ENCODE data around the gene KCNQ1. TPM values are rescaled to one million over a fixed set of nuclear protein-coding genes. Genes with fewer than 3 reads are reported as not detected.

The KCNQ1 gene
- total RNA-seq, 1 experiment from 2014 or later, result 2.3 TPM

- Mint-ChIP-seq H3K9me3 (peaks cover 10 to 12% of the 10 kb centered on the region in 2 experiments), H3K4me3 (peak overlapping the region in 1 of 2 experiments; percentile 14; a peak in 1 of 5 replicates), H3K27ac (no peak overlapping the region; a peak in 2 of 7 replicates), H3K4me1 (peaks cover 82 to 85% of the 10 kb centered on the region in 2 experiments), H3K36me3 (ENCODE audit: insufficient read depth in 1 of 3, low read depth in 3 of 3) (peaks cover 1 to 37% (median 16%) of the 10 kb centered on the region in 3 experiments), H3K27me3 (ENCODE audit: low read depth) (peaks cover 33% of the 10 kb centered on the region)
- H2BK120ac ChIP-seq (ENCODE audit: low read depth, low read length, poor library complexity, severe bottlenecking), result no peak overlapping the region
- no peak overlapping the region for H2BK15ac ChIP-seq (ENCODE audit: low read depth, low read length)
- DNase-seq, result peak; percentile 20
- H3K79me2 ChIP-seq (ENCODE audit: insufficient read depth, low read length), result no peaks in the 10 kb centered on the region; the same call in 1 of the 2 replicates
- H3K4me1 ChIP-seq (ENCODE audit: insufficient read depth, low read length), result peaks cover 37% of the 10 kb centered on the region
- H3K79me1 ChIP-seq (ENCODE audit: insufficient read depth, low read depth, low read length, poor library complexity, severe bottlenecking), result no peaks in the 10 kb centered on the region
- H3K4ac ChIP-seq (ENCODE audit: low read depth, low read length), result no peak overlapping the region
- no peak for TF ChIP-seq CTCF (conservative IDR thresholded peaks at IDR 0.05)
- WGBS (ENCODE audit: extremely low coverage, insufficient read length, low lambda C conversion rate), result no CpG with 5 or more reads among the region's 9 CpGs
- no peak overlapping the region for H3K27ac ChIP-seq (ENCODE audit: insufficient read length, low read depth, low read length)
- no peak overlapping the region for H2AK5ac ChIP-seq (ENCODE audit: insufficient read length, low read length)
- no peaks in the 10 kb centered on the region for H4K20me1 ChIP-seq (ENCODE audit: control insufficient read depth, insufficient read depth, insufficient read length)
- H3K4me2 ChIP-seq (ENCODE audit: insufficient read depth, insufficient read length, low read length), result peak overlapping the region; percentile 30
- no peak overlapping the region for H4K5ac ChIP-seq (ENCODE audit: insufficient read length, low read depth, low read length)
- H3K14ac ChIP-seq (ENCODE audit: insufficient read depth, low read length), result peak overlapping the region; percentile 30; the same call in 1 of the 2 replicates
- no peak overlapping the region for H3K56ac ChIP-seq (ENCODE audit: insufficient read length, low read depth, low read length)
- H3T11ph ChIP-seq (ENCODE audit: low read length), result no peak overlapping the region
- H2BK20ac ChIP-seq (ENCODE audit: low read depth, low read length, poor library complexity, severe bottlenecking), result no peak overlapping the region
- peaks cover 7% of the 10 kb centered on the region for H3K23me2 ChIP-seq (ENCODE audit: insufficient read length, low read depth, low read length, poor library complexity, severe bottlenecking)
- H3K18ac ChIP-seq (ENCODE audit: insufficient read length, low read depth, low read length), result no peak overlapping the region
- no peaks in the 10 kb centered on the region for H3K9me3 ChIP-seq (ENCODE audit: control insufficient read depth, low read depth, low read length)
- no peak overlapping the region for H2AFZ ChIP-seq (ENCODE audit: low read length)
- no peak overlapping the region for H3K23ac ChIP-seq (ENCODE audit: insufficient read length, low read depth, low read length)
- H4K8ac ChIP-seq (replicated peaks; ENCODE audit: insufficient read length, low read depth, low read length), result no peak overlapping the region
- H3K9ac ChIP-seq (ENCODE audit: extremely low read depth, insufficient read length, low read length), result no peak overlapping the region
- H3K27me3 ChIP-seq (ENCODE audit: insufficient read depth, low read length), result no peaks in the 10 kb centered on the region
- H4K91ac ChIP-seq (ENCODE audit: insufficient read length, low read depth, low read length), result no peak overlapping the region
- H2BK12ac ChIP-seq (ENCODE audit: insufficient read length, low read depth, low read length), result peak overlapping the region; percentile 59
- no peak overlapping the region for H2BK5ac ChIP-seq (ENCODE audit: insufficient read length, low read length)
These were observed 250.5 kb downstream of the KCNQ1 start for GRCh38 chr11:2694995-2695939.

All from H9 (cell line).